GM19043 (cell line): ENCODE results near the gene LCK.
A peak's percentile ranks its signal among the peaks of the same experiment; 100 is the strongest.

ENCODE experiments used
- ATAC-seq: cut with Tn5 transposase; IDR thresholded peaks from one replicate; pipeline ENCODE4 v1.9.1; 2021; ENCODE audit warnings: low read depth; ENCODE audit not compliant: unreplicated experiment

LCK gene

GRCh38 chr1:32250893-32251716 lies at the start of gene LCK:
Gene LCK, plus strand, starts transcription at chr1:32251265. Its CDS starts 23,065 bp downstream, at chr1:32274330.
- ATAC-seq = no peak

- ATAC-seq = no peak
Measured at GRCh38 chr1:32204943-32205361, 46.1 kb upstream of the LCK start.

- ATAC-seq = peak; percentile 43
Measured at GRCh38 chr1:32205401-32206370, 45.4 kb upstream of the LCK start, which contains the start of gene IQCC. Gene IQCC, plus strand, starts transcription at chr1:32205671. Its CDS starts 11 bp downstream, at chr1:32205682.

GRCh38 chr1:32208469-32208868 lies 42.6 kb upstream of the LCK start:
- no peak for ATAC-seq

- no peak for ATAC-seq
Measured at GRCh38 chr1:32208891-32209328, 42.2 kb upstream of the LCK start, which contains the start of gene DCDC2B. Gene DCDC2B, plus strand, starts transcription at chr1:32209089. Its CDS starts 5 bp downstream, at chr1:32209094.

- no peak for ATAC-seq
Measured at GRCh38 chr1:32215629-32216480, 35.2 kb upstream of the LCK start.

- no peak for ATAC-seq
Measured at GRCh38 chr1:32216566-32216965, 34.5 kb upstream of the LCK start.

GRCh38 chr1:32219022-32219421 lies 32.0 kb upstream of the LCK start:
- no peak for ATAC-seq

- ATAC-seq = no peak
Measured at GRCh38 chr1:32220746-32221580, 30.1 kb upstream of the LCK start.

GRCh38 chr1:32221581-32221979 lies 29.5 kb upstream of the LCK start:
- no peak for ATAC-seq

GRCh38 chr1:32221980-32222755 lies 28.9 kb upstream of the LCK start, which contains the start of the genes EIF3I and TMEM234:
Gene EIF3I, plus strand, starts transcription at chr1:32222407. Its CDS starts 35 bp downstream, at chr1:32222442.
Gene TMEM234, minus strand, starts transcription at chr1:32222353. Its CDS starts 31 bp downstream, at chr1:32222322.
- ATAC-seq = peak; percentile 90

- no peak for ATAC-seq
Measured at GRCh38 chr1:32223683-32224082, 27.4 kb upstream of the LCK start.

GRCh38 chr1:32224285-32224684 lies 26.8 kb upstream of the LCK start:
- ATAC-seq = no peak

- ATAC-seq = no peak
Measured at GRCh38 chr1:32228771-32229170, 22.3 kb upstream of the LCK start.

- ATAC-seq = no peak
Measured at GRCh38 chr1:32231843-32232432, 19.1 kb upstream of the LCK start.

GRCh38 chr1:32232558-32233304 lies 18.3 kb upstream of the LCK start:
- ATAC-seq = no peak

- ATAC-seq = no peak
Measured at GRCh38 chr1:32234792-32235191, 16.3 kb upstream of the LCK start.
